K562 (cell line): ENCODE data around the gene CLIC1. TPM values are rescaled to one million over a fixed set of nuclear protein-coding genes. Genes with fewer than 3 reads are reported as not detected.

Experiments used
- CTBP1 ChIP-seq: fragments of 450-650 bp; IDR thresholded peaks from 2 replicates; pipeline ENCODE4 v1.6.1; 2016; ENCODE audit warnings: borderline replicate concordance
- FOXP4 ChIP-seq: sonication (generic); formaldehyde crosslinking; IDR thresholded peaks from 2 replicates; pipeline ENCODE4 v1.8.0; 2022; ENCODE audit warnings: mild to moderate bottlenecking, missing genetic modification reagents, borderline replicate concordance
- MTA1 ChIP-seq: fragments of 450-650 bp; IDR thresholded peaks from 2 replicates; pipeline ENCODE4 v1.6.1; 2017; ENCODE audit warnings: borderline replicate concordance
- MTA3 ChIP-seq: fragments of 450-650 bp; formaldehyde crosslinking; IDR thresholded peaks from 2 replicates; pipeline ENCODE4 v1.6.1; 2017; ENCODE audit warnings: mild to moderate bottlenecking, borderline replicate concordance
- NR2C2 ChIP-seq, 2 experiments: fragments of 200-800 bp in 1 of 2; sonication (Bioruptor generic) in 1 of 2; sonication (generic) in 1 of 2; formaldehyde crosslinking in 1 of 2; IDR thresholded peaks; 2 replicates each; pipeline versions ENCODE4 v1.6.1 to v1.8.0; 2016 to 2022; ENCODE audit warnings: mild to moderate bottlenecking in 1 of 2, missing compliant biosample characterization in 1 of 2, missing genetic modification characterization in 1 of 2, missing genetic modification reagents in 1 of 2
- NRF1 ChIP-seq, 2 experiments: fragments of 450-650 bp; IDR thresholded peaks in 1 of 2; conservative IDR thresholded peaks in 1 of 2; 2 replicates each; pipeline ENCODE4 v1.6.1; 2014; ENCODE audit warnings: mild to moderate bottlenecking in 2 of 2
- SMAD4 ChIP-seq: fragments of 250-450 bp; sonication (Bioruptor Pico); conservative IDR thresholded peaks from 2 replicates; pipeline ENCODE4 v1.8.0; 2021; ENCODE audit warnings: inconsistent platforms, mild to moderate bottlenecking, moderate library complexity
- SMARCE1 ChIP-seq: fragments of 450-650 bp; IDR thresholded peaks from 2 replicates; pipeline ENCODE4 v1.7.1; 2016; ENCODE audit warnings: mild to moderate bottlenecking
- STAG1 ChIP-seq: sonication (generic); formaldehyde crosslinking; IDR thresholded peaks from 2 replicates; pipeline ENCODE4 v1.5.0; 2020; ENCODE audit warnings: missing genetic modification reagents, borderline replicate concordance
- TEAD4 ChIP-seq, 2 experiments: sonication (generic) in 1 of 2; formaldehyde crosslinking in 1 of 2; IDR thresholded peaks; 2 replicates each; pipeline versions ENCODE4 v1.6.1 to v1.8.0; 2012 to 2022; ENCODE audit warnings: borderline replicate concordance in 1 of 2, inconsistent platforms in 1 of 2, low read length in 1 of 2, mild to moderate bottlenecking in 1 of 2, missing genetic modification reagents in 1 of 2
- XRCC3 ChIP-seq: fragments of 450-650 bp; IDR thresholded peaks from 2 replicates; pipeline ENCODE4 v1.6.1; 2017; ENCODE audit warnings: mild to moderate bottlenecking, moderate library complexity
- ZBTB40 ChIP-seq, 2 experiments: fragments of 450-650 bp in 1 of 2; sonication (generic) in 1 of 2; formaldehyde crosslinking in 1 of 2; IDR thresholded peaks; 2 replicates each; pipeline versions ENCODE4 v1.7.1 to v1.9.0; 2016 to 2022; ENCODE audit warnings: inconsistent platforms in 1 of 2, mild to moderate bottlenecking in 1 of 2, missing genetic modification reagents in 1 of 2
- ZFP36 ChIP-seq: fragments of 150-350 bp; IDR thresholded peaks from 2 replicates; pipeline ENCODE4 v1.6.1; 2018; ENCODE audit warnings: low read length, low read depth; ENCODE audit not compliant: partially characterized antibody
- ZNF184 ChIP-seq: sonication (generic); formaldehyde crosslinking; IDR thresholded peaks from 2 replicates; pipeline ENCODE4 v1.5.0; 2020; ENCODE audit warnings: missing genetic modification reagents
- ZNF232 ChIP-seq: sonication (generic); formaldehyde crosslinking; IDR thresholded peaks from 2 replicates; pipeline ENCODE4 v1.8.0; 2022; ENCODE audit warnings: mild to moderate bottlenecking, missing genetic modification reagents
- polyA plus RNA-seq, 8 experiments: library from polyadenylated mRNA; depleted of rRNA in 4 of 8; stranded (reverse) in 5 of 8; unstranded in 3 of 8; fragments of >200 nt; fragmentation: Nextera tagmentation in 2 of 8; fragmentation: Illumina TruSeq in 1 of 8; extraction: Ambion mirVana in 2 of 8; extraction: Trizol in 1 of 8; gene quantifications; 2 replicates each; pipeline versions ENCODE4 v1.2.1 to v1.2.3, GENCODE V29; 2011 to 2014; ENCODE audit warnings: inconsistent platforms in 1 of 8, missing spikeins in 1 of 8
- total RNA-seq, 7 experiments: library from RNA; depleted of rRNA in 6 of 7; stranded (reverse); fragments of >200 nt in 6 of 7; fragmentation: Illumina TruSeq in 2 of 7; extraction: Trizol in 2 of 7; gene quantifications; 2 replicates each; pipeline versions ENCODE4 v1.2.1 to v1.2.3, GENCODE V29; 2011 to 2021; ENCODE audit warnings: low replicate concordance in 1 of 7

The CLIC1 gene
- total and polyA plus RNA-seq, 9 of the 15 experiments (the other 6 are each of a cell fraction or from before 2014, with no cell fraction given): 1,267 to 2,419 (median 1,808) TPM

GRCh38 chr6:31717499-31718222, 18.7 kb downstream of the CLIC1 start (continued):
- TF ChIP-seq SMAD4 (CRISPR knock-in tag) (0 out of 2 replicates have a peak, but pooled peaks have one; percentile 27), FOXP4 (no peak), ZBTB40 (IDR thresholded peaks at IDR 0.05) (peak; percentile 33; the same call in 1 of the 2 replicates), ZBTB40 (CRISPR knock-in tag; IDR thresholded peaks at IDR 0.05) (no peak), XRCC3 (no peak), ZFP36 (peak; percentile 6), TEAD4 (IDR thresholded peaks at IDR 0.05; ENCODE audit: low read length) (peak; percentile 31; the same call in 1 of the 2 replicates), TEAD4 (CRISPR knock-in tag; IDR thresholded peaks at IDR 0.05; ENCODE audit: borderline replicate concordance) (no peak), ZNF232 (CRISPR knock-in tag) (0 out of 2 replicates have a peak, but pooled peaks have one; percentile 6), ZNF184 (CRISPR knock-in tag) (no peak), SMARCE1 (peak; percentile 90), CTBP1 (peak; percentile 84), NR2C2 (CRISPR knock-in tag; IDR thresholded peaks at IDR 0.05) (0 out of 2 replicates have a peak, but pooled peaks have one; percentile 35), NR2C2 (tag; IDR thresholded peaks at IDR 0.05) (no peak), STAG1 (CRISPR knock-in tag) (no peak; the same call in 1 of the 2 replicates), MTA3 (0 out of 2 replicates have a peak, but pooled peaks have one; percentile 34), MTA1 (peak; percentile 95), NRF1 (conservative IDR thresholded peaks at IDR 0.05 in 1 of 2, IDR thresholded peaks at IDR 0.05 in 1 of 2) (peak; percentile 22 to 49; a peak in 1 of 4 replicates)
